B cell (primary cell): Measurements from ENCODE around the gene GNB1. TPM values are rescaled to one million over a fixed set of nuclear protein-coding genes. Genes with fewer than 3 reads are reported as not detected.

ENCODE experiments used
- ATAC-seq: fragments of 200-7000 bp; cut with Tn5 transposase; one replicate; pipeline ENCODE4 v1.10.0; 2021; ENCODE audit warnings: low read depth, mild to moderate bottlenecking, moderate number of reproducible peaks, moderate library complexity
- CTCF ChIA-PET: fragments of 350-600 bp; sonication (Branson Sonifier 250); formaldehyde crosslinking; loops from one replicate; lab custom pipeline; 2021; ENCODE audit warnings: antibody characterized with exemption, inconsistent platforms; lab: Charles Lee
- POLR2A ChIA-PET: fragments of 350-600 bp; sonication (Branson Sonifier 250); formaldehyde crosslinking; loops from one replicate; lab custom pipeline; 2021; ENCODE audit warnings: antibody characterized with exemption; lab: Charles Lee
- DNase-seq: peaks from one replicate; pipeline ENCODE4 v3.0.0; 2013
- H2AFZ ChIP-seq: 2 replicates; pipeline ENCODE4 v1.6.1; 2012; ENCODE audit warnings: mild to moderate bottlenecking, low read depth, low read length; ENCODE audit not compliant: insufficient read depth, poor library complexity, severe bottlenecking
- H3K27ac ChIP-seq, 2 donors: 1 replicate in 1 of 2; 2 replicates in 1 of 2; pipeline ENCODE4 v1.5.1; 2012 to 2013; ENCODE audit warnings: low read length in 2 of 2, mild to moderate bottlenecking in 2 of 2, moderate library complexity in 1 of 2
- H3K27me3 ChIP-seq, 4 experiments: fragments of 200-600 bp in 1 of 4; sonication (generic) in 1 of 4; replicated peaks in 1 of 4; 1 replicate in 2 of 4; 2 replicates in 2 of 4; pipeline versions ENCODE4 v1.6.1 to v1.7.0; 2013 to 2016; ENCODE audit warnings: low read length in 3 of 4, mild to moderate bottlenecking in 2 of 4, mixed read lengths in 1 of 4, moderate library complexity in 1 of 4; ENCODE audit not compliant: insufficient read depth in 4 of 4, control insufficient read depth in 3 of 4; ENCODE audit errors: control extremely low read depth in 1 of 4
- H3K36me3 ChIP-seq, 2 experiments: replicated peaks in 1 of 2; 1 replicate in 1 of 2; 2 replicates in 1 of 2; pipeline versions ENCODE4 v1.6.1 to v1.7.1; 2013; ENCODE audit warnings: low read length in 1 of 2; ENCODE audit not compliant: insufficient read depth in 2 of 2, control insufficient read depth in 1 of 2; ENCODE audit errors: control extremely low read depth in 1 of 2, extremely low read depth in 1 of 2
- H3K4me1 ChIP-seq, 2 donors: fragments of 200-600 bp in 1 of 2; sonication (generic) in 1 of 2; 1 replicate in 1 of 2; 2 replicates in 1 of 2; pipeline versions ENCODE4 v1.5.1 to v1.6.1; 2013 to 2017; ENCODE audit warnings: low read length in 2 of 2; ENCODE audit not compliant: control insufficient read depth in 2 of 2, insufficient read depth in 2 of 2
- H3K4me2 ChIP-seq: replicated peaks from 2 replicates; pipeline ENCODE3; 2012; ENCODE audit warnings: mild to moderate bottlenecking, low read depth, low read length; ENCODE audit not compliant: poor library complexity, severe bottlenecking
- H3K4me3 ChIP-seq, 5 experiments: fragments of 200-600 bp in 1 of 5; sonication (generic) in 1 of 5; 1 replicate in 3 of 5; 2 replicates in 2 of 5; pipeline versions ENCODE4 v1.5.1 to v1.7.0; 2011 to 2016; ENCODE audit warnings: low read length in 4 of 5, mild to moderate bottlenecking in 4 of 5, low read depth in 2 of 5, control low read depth in 1 of 5, moderate library complexity in 1 of 5; ENCODE audit not compliant: insufficient read depth in 1 of 5; ENCODE audit errors: control extremely low read depth in 1 of 5, extremely low read depth in 1 of 5
- H3K79me2 ChIP-seq: fragments of 200-600 bp; sonication (generic); one replicate; pipeline ENCODE4 v1.6.0; 2016; ENCODE audit warnings: low read length; ENCODE audit not compliant: control insufficient read depth, insufficient read depth
- H3K9ac ChIP-seq: fragments of 200-600 bp; sonication (generic); 2 replicates; pipeline ENCODE4 v1.6.1; 2017; ENCODE audit warnings: mild to moderate bottlenecking, low read length, moderate library complexity
- H3K9me3 ChIP-seq, 3 donors: one replicate each; pipeline versions ENCODE4 v1.6.1 to v1.7.1; 2013; ENCODE audit warnings: low read length in 2 of 3; ENCODE audit not compliant: control insufficient read depth in 2 of 3, insufficient read depth in 1 of 3; ENCODE audit errors: control extremely low read depth in 1 of 3
- H4K20me1 ChIP-seq: 2 replicates; pipeline ENCODE4 v1.6.0; 2012; ENCODE audit warnings: mild to moderate bottlenecking, low read length; ENCODE audit not compliant: insufficient read depth, control insufficient read depth, poor library complexity, severe bottlenecking
- H3K27ac Mint-ChIP-seq: one replicate; pipeline ENCODE4 v1.8.0; 2021; ENCODE audit warnings: mixed read lengths
- H3K27me3 Mint-ChIP-seq: one replicate; pipeline ENCODE4 v1.8.0; 2021; ENCODE audit warnings: mixed read lengths
- H3K4me1 Mint-ChIP-seq: one replicate; pipeline ENCODE4 v1.8.0; 2021; ENCODE audit warnings: mixed read lengths
- H3K4me3 Mint-ChIP-seq: one replicate; pipeline ENCODE4 v1.8.0; 2021; ENCODE audit warnings: mixed read lengths
- H3K9me3 Mint-ChIP-seq: one replicate; pipeline ENCODE4 v1.8.0; 2022; ENCODE audit warnings: mixed read lengths; ENCODE audit not compliant: insufficient read depth
- EZH2 ChIP-seq: IDR thresholded peaks from 2 replicates; pipeline ENCODE4 v1.6.1; 2012; ENCODE audit warnings: borderline replicate concordance, low read depth, mild to moderate bottlenecking, moderate library complexity, low read length; ENCODE audit not compliant: insufficient read depth, poor library complexity, severe bottlenecking
- WGBS: methylation state at CpG from one replicate; pipeline ENCODE4 v1.1.5; 2013; ENCODE audit warnings: missing lambda C conversion rate; ENCODE audit not compliant: insufficient coverage; 5-methylcytosine and 5-hydroxymethylcytosine counted together
- intact Hi-C: fragments of 100-400 bp; cut with micrococcal nuclease; formaldehyde crosslinking; loops from one replicate; pipeline ENCODE4 v1.10.0; 2022
- polyA plus RNA-seq: library from polyadenylated mRNA; depleted of rRNA; stranded (reverse); fragments of >200 nt; gene quantifications from 2 replicates; pipeline ENCODE4 v1.2.3, GENCODE V29; 2012
- total RNA-seq, 2 donors: library from RNA; stranded (reverse); fragments of 120-200 nt in 1 of 2; gene quantifications; 1 replicate in 1 of 2; 2 replicates in 1 of 2; pipeline versions ENCODE4 v1.2.3 to v1.2.4, GENCODE V29; 2013 to 2022
- TF ChIP-seq, protein P1 (sequence below): fragments of 200-600 bp; IDR thresholded peaks from one replicate; pipeline ENCODE4 v1.8.0; 2022; ENCODE audit warnings: antibody characterized with exemption, mild to moderate bottlenecking

GNB1 gene
- total and polyA plus RNA-seq, 2 donors (not counting 1 experiment from before 2014, with no cell fraction given) = 249 to 269 TPM

DNA sequence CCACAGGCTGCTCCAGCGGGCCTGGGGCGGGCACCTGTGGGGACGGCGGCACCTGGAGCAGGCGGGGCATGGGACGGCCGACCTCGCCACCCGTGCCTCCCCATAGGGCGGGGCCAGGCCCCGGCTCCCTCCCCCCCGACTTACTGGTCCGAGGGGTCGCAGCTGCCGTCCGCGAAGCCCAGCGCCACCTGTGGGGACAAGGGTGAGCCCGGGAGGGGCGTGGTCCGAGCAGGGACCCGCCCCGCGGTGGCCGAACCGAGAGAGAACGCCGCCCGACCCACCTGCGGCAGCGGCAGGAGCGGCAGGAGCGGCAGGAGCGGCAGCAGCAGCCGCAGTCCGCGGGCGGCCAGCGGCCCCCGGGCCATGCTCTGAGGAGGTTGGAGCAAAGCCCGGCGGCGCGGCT is 28.0 kb upstream of the GNB1 start, which contains the start of gene TMEM52:
Gene TMEM52 (minus strand): TSS at position 379 of the 403 bp plus-strand sequence. CDS start 14 bp downstream, at position 365.
- Histone ChIP-seq H3K36me3 (no peaks in the 10 kb centered on the region), H3K4me3 (peak within 1 kb of the TSS in 4 of 5 experiments; percentile 37 to 67 (median 60)), H2AFZ (peak within 1 kb of the TSS; percentile 73), H3K27ac (peak within 1 kb of the TSS in 1 of 2 donors; percentile 51), H3K27me3 (peaks cover 0 to 18% (median 0%) of the 10 kb centered on the region in 4 experiments), H3K79me2 (no peaks in the 10 kb centered on the region), H3K4me1 (peaks cover 12 to 22% of the 10 kb centered on the region in 2 donors), H3K9ac (peak within 1 kb of the TSS; percentile 66), H4K20me1 (no peaks in the 10 kb centered on the region), H3K4me2 (peak within 1 kb of the TSS; percentile 96), H3K9me3 (peaks cover 0 to 8% (median 0%) of the 10 kb centered on the region in 3 donors)
- peaks cover 4% of the 10 kb centered on the region for H3K4me1 Mint-ChIP-seq
- H3K27me3 Mint-ChIP-seq = no peaks in the 10 kb centered on the region
- peak; percentile 12 for ATAC-seq
- peak within 1 kb of the TSS; percentile 62 for H3K27ac Mint-ChIP-seq
- intact Hi-C loops = loop anchor here (1.0 to 5.0 kb wide), 7 partner anchors 10 to 608 kb away; partner anchors contain the start of genes GNB1, MIB2, NADK and PANK4
- no peaks in the 10 kb centered on the region for H3K9me3 Mint-ChIP-seq
- ChIA-PET POLR2A (interaction anchor here (1.0 kb wide), 1 partner anchor 12 kb away, joined by 3 read pairs; no protein-coding TSS in a partner anchor), CTCF (interaction anchor here (1.7 kb wide), 1 partner anchor 9 kb away, joined by 6 read pairs; no protein-coding TSS in a partner anchor)
- peak within 1 kb of the TSS; percentile 79 for H3K4me3 Mint-ChIP-seq
- TF ChIP-seq, protein P1, sequence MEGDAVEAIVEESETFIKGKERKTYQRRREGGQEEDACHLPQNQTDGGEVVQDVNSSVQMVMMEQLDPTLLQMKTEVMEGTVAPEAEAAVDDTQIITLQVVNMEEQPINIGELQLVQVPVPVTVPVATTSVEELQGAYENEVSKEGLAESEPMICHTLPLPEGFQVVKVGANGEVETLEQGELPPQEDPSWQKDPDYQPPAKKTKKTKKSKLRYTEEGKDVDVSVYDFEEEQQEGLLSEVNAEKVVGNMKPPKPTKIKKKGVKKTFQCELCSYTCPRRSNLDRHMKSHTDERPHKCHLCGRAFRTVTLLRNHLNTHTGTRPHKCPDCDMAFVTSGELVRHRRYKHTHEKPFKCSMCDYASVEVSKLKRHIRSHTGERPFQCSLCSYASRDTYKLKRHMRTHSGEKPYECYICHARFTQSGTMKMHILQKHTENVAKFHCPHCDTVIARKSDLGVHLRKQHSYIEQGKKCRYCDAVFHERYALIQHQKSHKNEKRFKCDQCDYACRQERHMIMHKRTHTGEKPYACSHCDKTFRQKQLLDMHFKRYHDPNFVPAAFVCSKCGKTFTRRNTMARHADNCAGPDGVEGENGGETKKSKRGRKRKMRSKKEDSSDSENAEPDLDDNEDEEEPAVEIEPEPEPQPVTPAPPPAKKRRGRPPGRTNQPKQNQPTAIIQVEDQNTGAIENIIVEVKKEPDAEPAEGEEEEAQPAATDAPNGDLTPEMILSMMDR = no peak
- TF ChIP-seq EZH2 = no peak
- no peak for DNase-seq
- WGBS = under 1% methylated on average over 44 of the region's 44 CpGs
